G401 (cell line): ENCODE results near the gene BBS9. TPM values are rescaled to one million over a fixed set of nuclear protein-coding genes. Genes with fewer than 3 reads are reported as not detected.
"Not testable (repeated sequence)": the region's sequence is repeated elsewhere in the genome, so short reads cannot be mapped to it uniquely, and the experiment has no call there.

Experiments used
- DNase-seq: peaks from one replicate; pipeline ENCODE4 v3.0.0-alpha.2; 2015; ENCODE audit warnings: low spot score
- in situ Hi-C: cut with HindIII; loops from 2 replicates; pipeline ENCODE4 v1.10.0; 2016; ENCODE audit warnings: low sequenced_read_pairs, mixed read lengths
- total RNA-seq: library from RNA; depleted of rRNA; stranded (reverse); fragments of >200 nt; shearing (Covaris generic); gene quantifications from 2 replicates; pipeline ENCODE4 v1.2.3, GENCODE V29; 2014

The BBS9 gene
- total RNA-seq, 1 experiment from 2014 or later = 17.7 TPM

GRCh38 chr7:33251301-33251700 is 121.9 kb downstream of the BBS9 start:
- in situ Hi-C loops = no loop called here
- DNase-seq = no peak

DNA sequence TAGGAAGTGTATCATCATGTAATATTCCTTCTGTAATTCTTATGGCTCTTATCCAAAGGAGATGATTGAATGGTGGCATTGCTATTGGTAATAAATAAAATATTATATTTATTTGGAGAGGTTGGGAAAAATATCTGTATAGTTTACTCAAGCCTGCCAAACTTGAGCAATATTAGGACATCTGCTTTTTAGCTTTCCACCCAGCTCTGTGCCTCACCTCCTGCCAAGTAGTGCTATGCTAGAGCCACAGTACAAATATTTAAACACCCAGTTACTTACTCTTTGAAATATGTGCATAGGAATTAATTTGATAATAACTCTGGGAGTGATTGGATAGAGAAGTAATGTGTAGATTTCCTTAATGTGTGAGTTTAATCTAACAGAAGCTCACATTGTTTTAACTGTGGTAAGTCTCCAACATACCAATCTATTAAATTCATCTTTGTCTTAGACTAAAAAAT is 129.2 kb downstream of the BBS9 start:
- no peak for DNase-seq
- in situ Hi-C loops = no loop called here

DNA sequence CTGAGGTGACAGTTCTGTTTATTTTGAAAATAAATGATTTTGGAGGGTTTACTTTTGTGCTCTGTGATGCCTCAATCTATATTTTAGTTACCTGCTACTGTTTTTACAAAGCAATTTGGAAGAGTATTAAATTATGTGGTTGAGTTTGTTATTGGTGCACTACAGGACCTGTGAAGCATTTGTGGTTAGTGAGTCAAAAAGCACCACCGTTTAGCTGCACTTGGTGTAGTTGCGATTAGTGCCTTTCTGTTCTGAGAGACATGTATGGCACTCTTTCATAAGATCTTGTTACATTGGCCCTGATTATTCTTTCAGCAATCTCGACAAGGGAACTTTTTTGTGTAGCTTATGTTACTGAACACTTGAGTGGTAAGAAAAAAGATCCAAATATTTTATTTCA is 132.2 kb downstream of the BBS9 start:
- in situ Hi-C loops = no loop called here
- no peak for DNase-seq

- in situ Hi-C loops = no loop called here
- no peak for DNase-seq
These were observed 133.1 kb downstream of the BBS9 start for GRCh38 chr7:33262476-33262875.

GRCh38 chr7:33271839-33272371 is 142.5 kb downstream of the BBS9 start:
- in situ Hi-C loops, DNase-seq: not testable (repeated sequence)

DNA sequence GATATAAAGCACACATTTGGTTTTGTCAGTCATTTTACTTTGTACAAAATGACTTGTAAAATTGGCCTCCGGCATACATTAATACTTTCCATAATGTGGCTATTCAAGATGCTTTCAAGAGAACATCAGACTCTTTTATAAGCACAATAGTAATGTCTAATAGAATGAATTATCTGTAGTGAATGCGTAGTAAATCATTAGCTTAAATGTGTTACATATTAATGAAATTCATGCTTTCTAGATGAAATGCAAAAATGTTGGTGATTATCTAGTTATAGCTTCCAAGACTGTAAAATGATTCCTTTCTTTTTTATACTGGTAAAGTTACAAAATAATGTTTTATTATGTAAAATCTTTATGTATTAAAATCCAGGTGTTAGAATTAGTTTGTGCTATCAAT is 144.0 kb downstream of the BBS9 start:
- in situ Hi-C loops = no loop called here

GRCh38 chr7:33276325-33276724 is 147.0 kb downstream of the BBS9 start:
- no peak for DNase-seq
- in situ Hi-C loops = no loop called here

More for the DNA sequence above, 144.0 kb downstream of the BBS9 start:
- DNase-seq = no peak

- in situ Hi-C loops = no loop called here
- no peak for DNase-seq
These were observed 147.4 kb downstream of the BBS9 start for GRCh38 chr7:33276729-33277128.

DNA sequence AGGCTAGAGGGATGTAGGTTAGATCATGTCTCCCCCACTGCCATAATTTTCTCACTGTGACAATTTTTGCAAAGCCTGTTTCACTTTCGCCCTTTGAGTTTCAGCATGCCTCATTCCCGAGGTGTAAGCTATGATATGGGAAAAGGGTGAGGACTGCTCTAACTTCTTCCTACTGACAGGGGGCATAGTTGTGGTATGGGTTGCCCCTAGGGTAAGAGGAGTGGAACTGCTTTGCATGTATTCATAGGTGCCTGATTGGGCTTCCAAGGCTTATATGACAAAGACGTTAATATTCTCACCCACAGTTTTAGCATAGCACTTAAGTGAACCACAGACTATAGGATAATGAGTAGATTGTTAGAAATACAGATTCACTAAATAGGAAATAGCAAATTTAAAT is 148.7 kb downstream of the BBS9 start:
- DNase-seq = no peak
- in situ Hi-C loops = no loop called here

DNA sequence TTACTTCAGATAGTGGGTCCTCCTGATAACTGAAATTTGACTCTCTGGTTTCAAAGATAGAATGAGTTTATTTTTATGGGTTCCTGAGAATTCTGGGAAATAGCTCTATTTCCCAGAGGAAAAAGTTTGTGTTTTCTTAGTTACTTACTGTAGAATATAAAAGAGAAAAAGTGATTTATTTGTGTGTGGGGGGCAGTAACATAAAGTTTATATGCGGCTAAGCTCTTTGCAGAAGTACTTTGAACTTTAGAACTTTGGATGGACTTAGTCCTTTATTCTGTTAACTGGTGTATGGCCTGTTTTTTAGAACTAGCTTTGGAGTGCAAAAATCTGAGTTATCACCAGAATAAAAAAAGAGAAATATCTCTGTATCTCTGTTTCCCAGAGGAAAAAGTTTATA is 157.1 kb downstream of the BBS9 start:
- in situ Hi-C loops = no loop called here
- no peak for DNase-seq

- DNase-seq = no peak
- in situ Hi-C loops = no loop called here
These were observed 158.4 kb downstream of the BBS9 start for GRCh38 chr7:33287738-33288137.

DNA sequence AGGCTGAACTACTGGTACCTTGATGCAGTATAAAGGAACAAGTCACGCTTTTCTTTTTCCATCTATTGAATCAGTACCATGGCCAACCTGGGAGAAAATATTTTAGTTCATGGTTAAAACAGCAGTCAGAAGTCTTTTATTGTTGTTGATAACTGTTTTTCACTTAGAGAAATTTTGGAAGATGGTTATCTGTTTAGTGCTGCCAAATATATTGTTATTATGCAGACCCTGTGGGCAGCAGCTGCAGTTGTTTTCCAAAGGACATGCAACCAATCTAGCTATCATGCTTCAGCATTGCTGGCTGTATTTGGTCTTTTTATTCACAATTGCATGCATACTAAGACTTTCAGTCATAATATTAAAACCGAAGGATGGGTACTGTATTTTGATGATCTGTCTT is 169.5 kb downstream of the BBS9 start:
- in situ Hi-C loops = no loop called here
- DNase-seq = no peak

GRCh38 chr7:33299425-33299824 is 170.1 kb downstream of the BBS9 start:
- DNase-seq = no peak
- in situ Hi-C loops = no loop called here

- no peak for DNase-seq
- in situ Hi-C loops = no loop called here
These were observed 170.8 kb downstream of the BBS9 start for GRCh38 chr7:33300131-33300530.

GRCh38 chr7:33300742-33301141 is 171.4 kb downstream of the BBS9 start:
- in situ Hi-C loops = no loop called here
- DNase-seq = no peak

DNA sequence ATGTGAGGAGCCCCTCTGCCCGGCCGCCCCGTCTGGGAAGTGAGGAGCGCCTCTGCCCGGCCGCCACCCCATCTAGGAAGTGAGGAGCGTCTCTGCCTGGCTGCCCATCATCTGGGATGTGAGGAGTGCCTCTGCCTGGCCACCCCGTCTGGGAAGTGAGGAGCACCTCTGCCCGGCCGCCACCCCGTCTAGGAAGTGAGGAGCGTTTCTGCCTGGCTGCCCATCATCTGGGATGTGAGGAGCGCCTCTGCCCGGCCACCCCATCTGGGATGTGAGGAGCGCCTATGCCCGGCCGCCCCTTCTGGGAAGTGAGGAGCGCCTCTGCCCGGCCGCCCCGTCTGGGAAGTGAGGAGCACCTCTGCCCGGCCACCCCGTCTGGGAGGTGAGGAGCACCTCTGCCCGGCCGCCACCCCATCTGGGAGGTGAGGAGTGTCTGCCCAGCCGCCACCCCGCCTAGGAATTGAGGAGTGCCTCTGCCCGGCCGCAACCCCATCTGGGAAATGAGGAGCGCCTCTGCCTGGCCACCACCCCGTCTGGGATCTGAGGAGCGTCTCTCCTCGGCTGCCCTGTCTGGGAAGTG is 174.7 kb downstream of the BBS9 start:
- DNase-seq, in situ Hi-C loops: not testable (repeated sequence)

DNA sequence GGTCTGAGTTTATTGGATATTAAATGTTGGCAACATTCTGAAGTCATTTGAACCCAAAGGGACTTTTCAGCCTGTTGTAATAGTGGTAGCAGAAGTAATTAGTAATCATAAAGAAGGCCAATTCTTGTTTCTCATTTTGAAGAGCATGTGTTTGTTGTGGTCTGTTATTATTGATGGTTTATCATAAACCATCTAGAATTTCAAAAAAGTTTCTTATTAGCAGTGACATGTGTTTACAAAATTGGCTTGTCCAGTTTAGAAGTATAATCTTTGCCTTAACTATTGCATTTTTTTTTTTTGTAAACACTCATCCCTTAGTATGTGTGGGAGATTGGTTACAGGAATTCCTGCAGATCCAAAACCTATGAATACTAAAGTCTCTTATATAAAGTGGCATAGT is 177.8 kb downstream of the BBS9 start:
- in situ Hi-C loops = no loop called here
- DNase-seq = no peak

- DNase-seq = no peak
- in situ Hi-C loops = no loop called here
These were observed 181.2 kb downstream of the BBS9 start for GRCh38 chr7:33310546-33310945.

- DNase-seq = no peak
- in situ Hi-C loops = no loop called here
These were observed 196.6 kb downstream of the BBS9 start for GRCh38 chr7:33325754-33326484.

- no peak for DNase-seq
- in situ Hi-C loops = no loop called here
These were observed 197.1 kb downstream of the BBS9 start for GRCh38 chr7:33326485-33326848.

- no peak for DNase-seq
- in situ Hi-C loops = no loop called here
These were observed 198.1 kb downstream of the BBS9 start for GRCh38 chr7:33327427-33327826.
